Lower lobe of right lung (tissue), 2 donors: Measurements from ENCODE around the gene CEBPG. TPM values are rescaled to one million over a fixed set of nuclear protein-coding genes. Genes with fewer than 3 reads are reported as not detected.

ENCODE experiments used
- ATAC-seq, 2 donors: fragments of 200-7000 bp; cut with Tn5 transposase; one replicate each; pipeline ENCODE4 v1.9.1; 2020 to 2022; ENCODE audit warnings: mild to moderate bottlenecking in 2 of 2, moderate library complexity in 2 of 2
- DNase-seq: peaks from one replicate; pipeline ENCODE4 v3.0.0-alpha.2; 2020
- H3K27ac ChIP-seq: fragments of 200-600 bp; one replicate; pipeline ENCODE4 v1.8.0; 2022
- H3K27me3 ChIP-seq: fragments of 200-600 bp; one replicate; pipeline ENCODE4 v1.8.0; 2022; ENCODE audit warnings: low read depth
- H3K36me3 ChIP-seq: fragments of 200-600 bp; one replicate; pipeline ENCODE4 v1.8.0; 2022; ENCODE audit warnings: mild to moderate bottlenecking
- H3K4me1 ChIP-seq: fragments of 200-600 bp; one replicate; pipeline ENCODE4 v1.8.0; 2022
- H3K4me3 ChIP-seq: fragments of 200-600 bp; one replicate; pipeline ENCODE4 v1.8.0; 2022; ENCODE audit warnings: mild to moderate bottlenecking
- H3K9me3 ChIP-seq: fragments of 200-600 bp; one replicate; pipeline ENCODE4 v1.8.0; 2022
- intact Hi-C: fragments of 100-400 bp; cut with DNase I; formaldehyde crosslinking; loops from one replicate; pipeline ENCODE4 v1.11.0; 2022
- total RNA-seq: library from RNA; stranded (reverse); fragmentation: NEBNext Ultra II Directional; extraction: Animal tissue kit (Norgen Biotek cat#: 25700); gene quantifications from one replicate; pipeline ENCODE4 v1.2.1, GENCODE V29; 2021
- TF ChIP-seq, protein P1 (sequence below): fragments of 200-600 bp; IDR thresholded peaks from one replicate; pipeline ENCODE4 v1.8.0; 2022; ENCODE audit warnings: antibody characterized with exemption, mild to moderate bottlenecking
- donor health status: DM: no; HTN: yes; CAD: no; lungs with severe emphysema.

Gene CEBPG
- total RNA-seq, 1 donor from 2014 or later: 29.6 TPM

DNA sequence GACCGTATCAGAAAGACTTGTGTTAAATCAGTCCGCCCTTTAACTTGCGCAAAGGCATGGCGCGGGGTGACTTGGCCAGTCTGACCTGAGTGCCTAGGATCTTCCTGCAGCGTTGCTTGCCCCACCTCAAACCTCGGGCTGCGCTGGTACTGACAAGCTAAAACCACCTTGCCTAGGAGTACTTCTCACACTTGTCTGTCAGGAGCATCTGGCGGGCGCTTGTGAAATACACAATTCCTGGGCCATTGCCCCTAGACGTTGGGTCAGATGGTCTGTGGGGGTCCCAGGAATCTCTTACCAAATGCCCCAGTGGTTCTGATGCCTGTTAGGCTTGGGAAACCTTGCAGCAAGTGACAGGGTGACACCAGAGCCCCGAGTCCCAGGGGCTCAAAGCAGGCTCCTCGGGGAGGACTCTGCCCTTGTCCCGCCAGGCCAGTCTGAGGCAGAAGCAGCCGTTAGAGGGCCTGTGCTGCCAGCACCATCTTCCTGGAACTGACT, 12.9 kb downstream of the CEBPG start:
- peaks cover 36% of the 10 kb centered on the region for H3K4me1 ChIP-seq
- peaks cover 31% of the 10 kb centered on the region for H3K36me3 ChIP-seq
- no peaks in the 10 kb centered on the region for H3K9me3 ChIP-seq
- no peak for DNase-seq
- no peak for ATAC-seq
- intact Hi-C loops: no loop called here
- no peaks in the 10 kb centered on the region for H3K27me3 ChIP-seq
- no peak overlapping the region for H3K27ac ChIP-seq
- TF ChIP-seq, protein P1, sequence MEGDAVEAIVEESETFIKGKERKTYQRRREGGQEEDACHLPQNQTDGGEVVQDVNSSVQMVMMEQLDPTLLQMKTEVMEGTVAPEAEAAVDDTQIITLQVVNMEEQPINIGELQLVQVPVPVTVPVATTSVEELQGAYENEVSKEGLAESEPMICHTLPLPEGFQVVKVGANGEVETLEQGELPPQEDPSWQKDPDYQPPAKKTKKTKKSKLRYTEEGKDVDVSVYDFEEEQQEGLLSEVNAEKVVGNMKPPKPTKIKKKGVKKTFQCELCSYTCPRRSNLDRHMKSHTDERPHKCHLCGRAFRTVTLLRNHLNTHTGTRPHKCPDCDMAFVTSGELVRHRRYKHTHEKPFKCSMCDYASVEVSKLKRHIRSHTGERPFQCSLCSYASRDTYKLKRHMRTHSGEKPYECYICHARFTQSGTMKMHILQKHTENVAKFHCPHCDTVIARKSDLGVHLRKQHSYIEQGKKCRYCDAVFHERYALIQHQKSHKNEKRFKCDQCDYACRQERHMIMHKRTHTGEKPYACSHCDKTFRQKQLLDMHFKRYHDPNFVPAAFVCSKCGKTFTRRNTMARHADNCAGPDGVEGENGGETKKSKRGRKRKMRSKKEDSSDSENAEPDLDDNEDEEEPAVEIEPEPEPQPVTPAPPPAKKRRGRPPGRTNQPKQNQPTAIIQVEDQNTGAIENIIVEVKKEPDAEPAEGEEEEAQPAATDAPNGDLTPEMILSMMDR: no peak
- H3K4me3 ChIP-seq: no peak overlapping the region

- Histone ChIP-seq H3K27ac (no peak overlapping the region), H3K9me3 (no peaks in the 10 kb centered on the region), H3K4me1 (peaks cover 48% of the 10 kb centered on the region), H3K27me3 (no peaks in the 10 kb centered on the region), H3K36me3 (peaks cover 26% of the 10 kb centered on the region), H3K4me3 (no peak overlapping the region)
- TF ChIP-seq, protein P1: no peak
- ATAC-seq (no peak), DNase-seq (no peak)
- intact Hi-C loops: no loop called here
These were observed 14.1 kb downstream of the CEBPG start for GRCh38 chr19:33387351-33388230.

DNA sequence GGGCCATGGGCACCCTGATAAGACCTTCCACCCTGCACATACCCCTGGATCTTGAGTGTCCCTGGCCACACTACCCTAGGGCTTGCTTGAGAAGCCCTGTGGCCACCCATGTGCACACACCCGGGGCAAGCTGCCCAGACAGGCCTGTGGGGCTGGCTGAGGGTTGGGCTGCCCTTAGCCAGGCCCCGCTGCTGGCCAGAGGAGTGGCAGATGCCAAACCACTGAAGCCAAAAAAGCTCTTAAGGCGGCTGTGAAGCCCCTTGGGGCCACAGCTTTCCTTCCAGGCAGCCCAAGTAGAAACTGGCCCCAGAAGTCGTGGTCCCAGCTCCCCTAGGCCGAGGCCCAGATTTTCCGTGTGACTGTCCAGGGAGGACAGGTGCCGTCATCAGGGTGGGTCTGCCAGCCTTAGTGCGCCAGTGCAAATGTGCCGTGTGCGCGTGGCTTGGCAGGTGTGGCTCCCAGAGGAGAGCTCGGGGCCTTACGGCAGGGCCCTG, 14.8 kb downstream of the CEBPG start:
- Histone ChIP-seq H3K27me3 (no peaks in the 10 kb centered on the region), H3K9me3 (no peaks in the 10 kb centered on the region), H3K27ac (peak overlapping the region; percentile 69), H3K4me1 (peaks cover 49% of the 10 kb centered on the region), H3K36me3 (peaks cover 26% of the 10 kb centered on the region), H3K4me3 (no peak overlapping the region)
- no peak for DNase-seq
- TF ChIP-seq, protein P1: no peak
- intact Hi-C loops: no loop called here
- no peak for ATAC-seq

DNA sequence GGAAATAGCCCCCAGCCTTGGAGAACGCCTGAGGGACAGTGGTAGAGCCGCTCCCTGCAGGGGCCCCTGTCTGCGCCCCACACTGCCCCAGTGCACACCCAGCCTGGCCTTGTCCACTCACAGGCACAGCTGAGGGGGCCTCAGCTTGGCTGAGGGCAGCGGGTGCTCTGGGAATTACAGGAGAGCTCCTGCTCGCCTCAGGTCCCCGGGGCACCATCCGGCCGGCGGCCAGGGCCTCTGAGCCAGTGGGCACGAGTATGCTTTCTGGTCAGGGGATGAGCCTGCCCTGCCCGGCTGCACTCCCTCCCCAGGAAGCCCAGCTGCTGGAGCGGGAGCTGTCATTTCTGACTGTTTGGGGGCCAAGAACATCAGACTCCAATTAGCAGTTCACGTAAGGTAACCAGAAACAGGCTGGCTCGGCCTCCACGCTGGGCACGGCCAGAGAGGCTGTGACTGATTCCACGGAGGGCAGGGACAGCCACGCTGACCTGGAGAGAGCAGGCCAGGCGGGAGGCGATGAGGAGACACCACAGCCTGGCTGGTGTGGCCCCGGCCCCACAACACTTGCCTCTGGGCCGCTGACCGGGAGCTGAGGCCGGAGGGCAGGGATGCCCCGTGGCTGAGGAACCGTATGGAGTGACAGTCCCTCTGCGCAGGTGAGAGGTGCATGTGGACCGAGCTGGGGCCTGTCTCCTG, 15.4 kb downstream of the CEBPG start:
- TF ChIP-seq, protein P1: no peak
- Histone ChIP-seq H3K27ac (peak overlapping the region; percentile 69), H3K4me3 (no peak overlapping the region), H3K27me3 (no peaks in the 10 kb centered on the region), H3K4me1 (peaks cover 55% of the 10 kb centered on the region), H3K36me3 (peaks cover 26% of the 10 kb centered on the region), H3K9me3 (no peaks in the 10 kb centered on the region)
- DNase-seq (no peak), ATAC-seq (peak in 1 of 2 donors; percentile 2)
- intact Hi-C loops: no loop called here

DNA sequence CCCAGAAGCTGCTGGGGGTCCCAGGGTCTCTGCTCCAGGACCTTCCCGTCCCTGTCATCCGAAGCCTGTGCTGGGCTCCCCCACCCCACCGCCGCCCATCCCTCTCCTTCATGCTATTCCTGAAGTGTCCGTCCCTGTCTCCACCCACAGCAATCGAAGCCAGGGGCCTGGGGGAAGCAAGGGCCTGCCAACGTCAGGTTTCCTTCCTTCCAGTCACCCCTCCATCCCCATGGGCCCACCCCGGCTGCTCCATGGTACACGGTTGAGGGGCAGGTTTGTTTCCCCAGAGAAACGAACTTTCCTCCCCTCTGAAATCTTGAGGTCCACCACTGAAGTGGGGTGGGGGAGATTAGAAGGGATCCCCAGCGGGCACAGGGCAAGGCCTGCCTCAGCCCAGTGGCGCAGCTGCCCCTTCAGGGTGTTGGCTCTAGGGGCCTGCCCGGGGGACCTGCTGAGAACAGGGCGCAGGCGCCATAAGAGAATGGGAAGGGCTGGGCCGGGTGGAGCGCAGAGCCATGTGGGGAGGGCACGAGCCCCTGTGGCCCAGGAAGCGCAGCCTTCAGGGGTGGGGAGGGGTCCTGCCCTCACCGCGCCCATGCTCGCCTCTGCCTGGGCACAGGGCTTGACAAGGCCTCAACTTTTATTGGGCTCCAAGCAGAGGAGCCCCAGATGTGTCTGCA, 16.1 kb downstream of the CEBPG start:
- intact Hi-C loops: no loop called here
- H3K27me3 ChIP-seq: no peaks in the 10 kb centered on the region
- peak overlapping the region; percentile 69 for H3K27ac ChIP-seq
- peaks cover 26% of the 10 kb centered on the region for H3K36me3 ChIP-seq
- H3K9me3 ChIP-seq: no peaks in the 10 kb centered on the region
- no peak for DNase-seq
- no peak for ATAC-seq
- TF ChIP-seq, protein P1: no peak
- H3K4me1 ChIP-seq: peaks cover 62% of the 10 kb centered on the region
- H3K4me3 ChIP-seq: no peak overlapping the region
